Stimulated activated CD4-positive, alpha-beta T cell treated with anti-CD3 and anti-CD28 coated beads, Interleukin-2, amount 100 ng/mL, for 4 hours (primary cell): Measurements from ENCODE around the gene FBXL13.
"Not testable (repeated sequence)": the region's sequence is repeated elsewhere in the genome, so short reads cannot be mapped to it uniquely, and the experiment has no call there.

Experiments
- DNase-seq: peaks from one replicate; pipeline ENCODE4 v3.0.0-alpha.2; 2020; ENCODE audit warnings: low read depth

The FBXL13 gene

GRCh38 chr7:102856036-102856435 is 218.6 kb downstream of the FBXL13 start:
- no peak for DNase-seq

GRCh38 chr7:102849538-102849937 is 225.1 kb downstream of the FBXL13 start:
- no peak for DNase-seq

- DNase-seq, result no peak
These were observed 225.5 kb downstream of the FBXL13 start for GRCh38 chr7:102849079-102849478.

GRCh38 chr7:102845346-102845745 is 229.2 kb downstream of the FBXL13 start:
- no peak for DNase-seq

- no peak for DNase-seq
These were observed 230.7 kb downstream of the FBXL13 start for GRCh38 chr7:102843850-102844249.

GRCh38 chr7:102842284-102842683 is 232.3 kb downstream of the FBXL13 start:
- DNase-seq, result no peak

GRCh38 chr7:102841290-102841689 is 233.3 kb downstream of the FBXL13 start:
- DNase-seq, result no peak

- no peak for DNase-seq
These were observed 234.2 kb downstream of the FBXL13 start for GRCh38 chr7:102840404-102840803.

GRCh38 chr7:102838572-102839101 is 236.0 kb downstream of the FBXL13 start:
- not testable (repeated sequence) for DNase-seq

GRCh38 chr7:102837802-102838201 is 236.8 kb downstream of the FBXL13 start:
- DNase-seq, result no peak

GRCh38 chr7:102836977-102837376 is 237.6 kb downstream of the FBXL13 start:
- DNase-seq, result no peak

GRCh38 chr7:102836191-102836919 is 238.2 kb downstream of the FBXL13 start:
- DNase-seq, result no peak

- DNase-seq, result no peak
These were observed 239.6 kb downstream of the FBXL13 start for GRCh38 chr7:102834999-102835398.

GRCh38 chr7:102834466-102834865 is 240.1 kb downstream of the FBXL13 start:
- DNase-seq, result no peak

GRCh38 chr7:102833343-102833742 is 241.3 kb downstream of the FBXL13 start:
- no peak for DNase-seq

- DNase-seq, result no peak
These were observed 241.9 kb downstream of the FBXL13 start for GRCh38 chr7:102832674-102833073.

GRCh38 chr7:102830197-102830596 is 244.4 kb downstream of the FBXL13 start:
- DNase-seq, result no peak

- no peak for DNase-seq
These were observed 245.5 kb downstream of the FBXL13 start for GRCh38 chr7:102829075-102829474.

- no peak for DNase-seq
These were observed 246.3 kb downstream of the FBXL13 start for GRCh38 chr7:102828286-102828685.

GRCh38 chr7:102823390-102824119 is 251.0 kb downstream of the FBXL13 start:
- DNase-seq, result no peak

GRCh38 chr7:102821994-102822747 is 252.4 kb downstream of the FBXL13 start:
- no peak for DNase-seq

GRCh38 chr7:102819151-102819550 is 255.4 kb downstream of the FBXL13 start:
- DNase-seq, result no peak
